B cell (primary cell): ENCODE data around the gene NVL.

Source experiments
- CTCF ChIP-seq: fragments of 200-600 bp; IDR thresholded peaks from one replicate; pipeline ENCODE4 v1.8.0; 2022; ENCODE audit warnings: antibody characterized with exemption, mild to moderate bottlenecking
- EZH2 ChIP-seq: IDR thresholded peaks from 2 replicates; pipeline ENCODE4 v1.6.1; 2012; ENCODE audit warnings: borderline replicate concordance, low read depth, mild to moderate bottlenecking, moderate library complexity, low read length; ENCODE audit not compliant: insufficient read depth, poor library complexity, severe bottlenecking

- TF ChIP-seq CTCF (no peak), EZH2 (no peak)
Observed at GRCh38 chr1:224253721-224254120, 76.3 kb downstream of the NVL start.
